HEK293T (cell line): Measurements from ENCODE around the gene THRAP3.

Experiments used
- ARNT ChIP-seq: fragments of 450-650 bp; IDR thresholded peaks from 2 replicates; pipeline ENCODE4 v1.6.1; 2017; ENCODE audit warnings: mild to moderate bottlenecking
- CTBP1 ChIP-seq: fragments of 450-650 bp; IDR thresholded peaks from 2 replicates; pipeline ENCODE4 v1.6.1; 2016; ENCODE audit warnings: borderline replicate concordance
- ELF4 ChIP-seq: fragments of 450-650 bp; IDR thresholded peaks from 2 replicates; pipeline ENCODE4 v1.6.1; 2017; ENCODE audit warnings: antibody characterized with exemption
- FOXA1 ChIP-seq: fragments of 450-650 bp; IDR thresholded peaks from 2 replicates; pipeline ENCODE4 v1.6.1; 2016; ENCODE audit warnings: mild to moderate bottlenecking
- FOXK2 ChIP-seq: fragments of 450-650 bp; IDR thresholded peaks from 2 replicates; pipeline ENCODE4 v1.6.1; 2016; ENCODE audit warnings: mild to moderate bottlenecking
- FOXM1 ChIP-seq: fragments of 450-650 bp; IDR thresholded peaks from 2 replicates; pipeline ENCODE4 v1.6.1; 2017; ENCODE audit warnings: mild to moderate bottlenecking, borderline replicate concordance
- HDGF ChIP-seq: fragments of 450-650 bp; IDR thresholded peaks from 2 replicates; pipeline ENCODE4 v1.6.1; 2017; ENCODE audit warnings: antibody characterized with exemption, borderline replicate concordance
- NFRKB ChIP-seq: fragments of 450-650 bp; IDR thresholded peaks from 2 replicates; pipeline ENCODE4 v1.6.1; 2016; ENCODE audit warnings: mild to moderate bottlenecking, moderate library complexity
- PKNOX1 ChIP-seq: fragments of 450-650 bp; IDR thresholded peaks from 2 replicates; pipeline ENCODE4 v1.6.1; 2016
- SP1 ChIP-seq: fragments of 450-650 bp; IDR thresholded peaks from 2 replicates; pipeline ENCODE4 v1.6.1; 2017
- SUZ12 ChIP-seq: fragments of 450-650 bp; IDR thresholded peaks from 2 replicates; pipeline ENCODE4 v1.6.1; 2016; ENCODE audit warnings: mild to moderate bottlenecking

- TF ChIP-seq FOXA1: no peak
- TF ChIP-seq SUZ12: no peak
- TF ChIP-seq SP1: no peak
- no peak for TF ChIP-seq FOXM1
- no peak for TF ChIP-seq PKNOX1
- TF ChIP-seq NFRKB: no peak
- no peak for TF ChIP-seq CTBP1
- TF ChIP-seq ELF4: no peak
- no peak for TF ChIP-seq ARNT
- no peak for TF ChIP-seq HDGF
- no peak for TF ChIP-seq FOXK2
Observed at GRCh38 chr1:36268981-36269380, 44.7 kb downstream of the THRAP3 start.
